ENCODE results near the gene DHRS7.

GRCh38 chr14:60107477-60107876, 57.7 kb downstream of the DHRS7 start:
- TF ChIP-seq CTCF (conservative IDR thresholded peaks at IDR 0.05) (no peak), ZFX (IDR thresholded peaks at IDR 0.05) (no peak)
